OCI-M2 (cell line): ENCODE results near the gene ZDHHC21.

Source experiments
- DNase-seq: peaks from one replicate; lab custom pipeline; 2025; ENCODE audit not compliant: unreplicated experiment; lab: John Stamatoyannopoulos, UW

The ZDHHC21 gene

GRCh38 chr9:14618836-14619420 lies 74.3 kb downstream of the ZDHHC21 start:
- DNase-seq = no peak

GRCh38 chr9:14616188-14616982 lies 76.8 kb downstream of the ZDHHC21 start:
- no peak for DNase-seq

- DNase-seq = no peak
These were observed 84.7 kb downstream of the ZDHHC21 start for GRCh38 chr9:14608540-14608939.

GRCh38 chr9:14597171-14597799 lies 95.9 kb downstream of the ZDHHC21 start:
- no peak for DNase-seq

GRCh38 chr9:14593406-14593805 lies 99.8 kb downstream of the ZDHHC21 start:
- DNase-seq = no peak

- DNase-seq = no peak
These were observed 101.8 kb downstream of the ZDHHC21 start for GRCh38 chr9:14591411-14591810.

- no peak for DNase-seq
These were observed 107.3 kb downstream of the ZDHHC21 start for GRCh38 chr9:14585730-14586473.

- no peak for DNase-seq
These were observed 108.7 kb downstream of the ZDHHC21 start for GRCh38 chr9:14584571-14584970.

- DNase-seq = no peak
These were observed 115.2 kb downstream of the ZDHHC21 start for GRCh38 chr9:14578030-14578429.

- DNase-seq = no peak
These were observed 119.1 kb downstream of the ZDHHC21 start for GRCh38 chr9:14574173-14574572.

GRCh38 chr9:14573319-14573718 lies 119.9 kb downstream of the ZDHHC21 start:
- DNase-seq = no peak

GRCh38 chr9:14565352-14566016 lies 127.7 kb downstream of the ZDHHC21 start:
- no peak for DNase-seq

GRCh38 chr9:14563902-14564624 lies 129.2 kb downstream of the ZDHHC21 start:
- no peak for DNase-seq

GRCh38 chr9:14561929-14562405 lies 131.3 kb downstream of the ZDHHC21 start:
- DNase-seq = no peak
